ENCODE data around the gene BRF1.
"Not testable (repeated sequence)": the region's sequence is repeated elsewhere in the genome, so short reads cannot be mapped to it uniquely, and the experiment has no call there.

Gene BRF1

GRCh38 chr14:105287249-105288102, 13.3 kb downstream of the BRF1 start:
- DNase-seq: no peak

GRCh38 chr14:105286759-105287144, 14.0 kb downstream of the BRF1 start:
- no peak for DNase-seq

GRCh38 chr14:105285174-105285573, 15.6 kb downstream of the BRF1 start:
- DNase-seq: no peak

GRCh38 chr14:105283899-105284298, 16.9 kb downstream of the BRF1 start:
- no peak for DNase-seq

GRCh38 chr14:105283028-105283427, 17.8 kb downstream of the BRF1 start:
- DNase-seq: no peak

- DNase-seq: no peak
These were observed 18.6 kb downstream of the BRF1 start for GRCh38 chr14:105282098-105282725.

- DNase-seq: no peak
These were observed 19.3 kb downstream of the BRF1 start for GRCh38 chr14:105281371-105282097.

- DNase-seq: no peak
These were observed 20.3 kb downstream of the BRF1 start for GRCh38 chr14:105280525-105280924.

- no peak for DNase-seq
These were observed 21.0 kb downstream of the BRF1 start for GRCh38 chr14:105279642-105280361.

- not testable (repeated sequence) for DNase-seq
These were observed 23.4 kb downstream of the BRF1 start for GRCh38 chr14:105277448-105277847.

- DNase-seq: no peak
These were observed 25.4 kb downstream of the BRF1 start for GRCh38 chr14:105275267-105275946.

- DNase-seq: no peak
These were observed 26.2 kb downstream of the BRF1 start for GRCh38 chr14:105274637-105275036.

GRCh38 chr14:105273062-105273461, 27.7 kb downstream of the BRF1 start:
- no peak for DNase-seq

- no peak for DNase-seq
These were observed 28.2 kb downstream of the BRF1 start for GRCh38 chr14:105272623-105273022.

GRCh38 chr14:105271224-105271890, 29.4 kb downstream of the BRF1 start:
- no peak for DNase-seq

GRCh38 chr14:105269405-105269804, 31.4 kb downstream of the BRF1 start:
- no peak for DNase-seq

- DNase-seq: no peak
These were observed 32.0 kb downstream of the BRF1 start for GRCh38 chr14:105268736-105269354.

- DNase-seq: no peak
These were observed 32.8 kb downstream of the BRF1 start for GRCh38 chr14:105267820-105268548.

GRCh38 chr14:105261781-105262180, 39.0 kb downstream of the BRF1 start:
- DNase-seq: no peak

GRCh38 chr14:105260959-105261358, 39.8 kb downstream of the BRF1 start:
- DNase-seq: no peak

- DNase-seq: no peak
These were observed 42.0 kb downstream of the BRF1 start for GRCh38 chr14:105258846-105259245.

Data from NCI-H2081 treated with DMSO at 0.1 percent for 48 hours (cell line).